AG09309 (cell line): ENCODE results near the gene WDR54.
"Not testable (repeated sequence)": the region's sequence is repeated elsewhere in the genome, so short reads cannot be mapped to it uniquely, and the experiment has no call there.

ENCODE experiments used
- DNase-seq: peaks from one replicate; pipeline ENCODE4 v3.0.0-alpha.2; 2010; ENCODE audit warnings: low read depth
- H3K4me3 ChIP-seq: 2 replicates; pipeline ENCODE4 v1.5.1; 2011; ENCODE audit warnings: mild to moderate bottlenecking, low read depth, low read length, moderate library complexity; ENCODE audit not compliant: control insufficient read depth
- TF ChIP-seq, protein P1 (sequence below): IDR thresholded peaks from 2 replicates; pipeline ENCODE4 v1.5.1; 2011; ENCODE audit warnings: mild to moderate bottlenecking, low read depth, low read length, inconsistent platforms; ENCODE audit not compliant: insufficient read depth, control insufficient read depth; ENCODE audit errors: missing control alignments

Gene WDR54

DNA sequence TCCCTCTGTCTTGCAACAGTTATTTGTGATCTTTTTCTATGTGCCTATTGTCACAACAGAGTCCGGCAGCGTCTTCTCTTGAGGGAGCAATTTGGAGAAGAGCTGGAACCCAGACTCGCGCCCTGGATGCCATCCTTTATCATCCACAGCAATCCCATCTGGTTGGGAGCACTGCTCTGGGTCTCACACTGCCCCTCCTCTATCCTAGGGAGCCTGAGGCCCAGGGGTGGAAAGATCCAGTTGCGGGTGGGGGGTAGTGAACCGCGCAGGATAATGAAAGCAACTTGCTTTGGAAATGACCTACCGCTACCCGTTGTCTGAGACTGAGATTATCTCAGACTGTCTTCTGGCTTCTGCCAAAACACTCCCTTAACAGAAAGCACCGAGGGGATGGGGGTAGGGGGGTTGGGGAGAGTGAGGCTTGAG is 37.4 kb downstream of the WDR54 start:
- peak overlapping the region; percentile 75 for H3K4me3 ChIP-seq
- DNase-seq, result no peak
- TF ChIP-seq, protein P1, sequence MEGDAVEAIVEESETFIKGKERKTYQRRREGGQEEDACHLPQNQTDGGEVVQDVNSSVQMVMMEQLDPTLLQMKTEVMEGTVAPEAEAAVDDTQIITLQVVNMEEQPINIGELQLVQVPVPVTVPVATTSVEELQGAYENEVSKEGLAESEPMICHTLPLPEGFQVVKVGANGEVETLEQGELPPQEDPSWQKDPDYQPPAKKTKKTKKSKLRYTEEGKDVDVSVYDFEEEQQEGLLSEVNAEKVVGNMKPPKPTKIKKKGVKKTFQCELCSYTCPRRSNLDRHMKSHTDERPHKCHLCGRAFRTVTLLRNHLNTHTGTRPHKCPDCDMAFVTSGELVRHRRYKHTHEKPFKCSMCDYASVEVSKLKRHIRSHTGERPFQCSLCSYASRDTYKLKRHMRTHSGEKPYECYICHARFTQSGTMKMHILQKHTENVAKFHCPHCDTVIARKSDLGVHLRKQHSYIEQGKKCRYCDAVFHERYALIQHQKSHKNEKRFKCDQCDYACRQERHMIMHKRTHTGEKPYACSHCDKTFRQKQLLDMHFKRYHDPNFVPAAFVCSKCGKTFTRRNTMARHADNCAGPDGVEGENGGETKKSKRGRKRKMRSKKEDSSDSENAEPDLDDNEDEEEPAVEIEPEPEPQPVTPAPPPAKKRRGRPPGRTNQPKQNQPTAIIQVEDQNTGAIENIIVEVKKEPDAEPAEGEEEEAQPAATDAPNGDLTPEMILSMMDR, result no peak

DNA sequence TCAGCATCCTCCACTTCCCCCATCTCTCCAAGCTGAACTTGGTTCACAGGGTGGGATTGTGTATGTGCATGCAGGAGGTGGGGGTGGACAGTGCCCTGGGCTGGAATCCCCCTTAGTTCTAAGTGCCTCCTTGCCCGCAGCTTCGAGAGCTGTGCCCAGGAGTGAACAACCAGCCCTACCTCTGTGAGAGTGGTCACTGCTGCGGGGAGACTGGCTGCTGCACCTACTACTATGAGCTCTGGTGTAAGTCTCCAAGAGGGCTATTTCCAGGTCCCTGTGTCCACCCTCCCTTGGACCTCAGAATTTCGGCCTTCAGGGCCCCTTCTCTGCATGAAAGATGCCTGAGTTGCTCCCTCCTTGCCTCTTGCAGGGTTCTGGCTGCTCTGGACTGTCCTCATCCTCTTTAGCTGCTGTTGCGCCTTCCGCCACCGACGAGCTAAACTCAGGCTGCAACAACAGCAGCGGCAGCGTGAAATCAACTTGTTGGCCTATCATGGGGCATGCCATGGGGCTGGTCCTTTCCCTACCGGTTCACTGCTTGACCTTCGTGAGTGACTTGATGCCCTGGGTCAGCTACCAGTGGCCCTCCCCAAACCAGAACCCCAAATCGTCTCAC is 38.1 kb downstream of the WDR54 start:
- peak overlapping the region; percentile 32 for H3K4me3 ChIP-seq
- not testable (repeated sequence) for DNase-seq

DNA sequence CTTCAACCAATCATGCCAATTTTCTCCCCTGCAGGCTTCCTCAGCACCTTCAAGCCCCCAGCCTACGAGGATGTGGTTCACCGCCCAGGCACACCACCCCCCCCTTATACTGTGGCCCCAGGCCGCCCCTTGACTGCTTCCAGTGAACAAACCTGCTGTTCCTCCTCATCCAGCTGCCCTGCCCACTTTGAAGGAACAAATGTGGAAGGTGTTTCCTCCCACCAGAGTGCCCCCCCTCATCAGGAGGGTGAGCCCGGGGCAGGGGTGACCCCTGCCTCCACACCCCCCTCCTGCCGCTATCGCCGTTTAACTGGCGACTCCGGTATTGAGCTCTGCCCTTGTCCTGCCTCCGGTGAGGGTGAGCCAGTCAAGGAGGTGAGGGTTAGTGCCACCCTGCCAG is 38.7 kb downstream of the WDR54 start:
- not testable (repeated sequence) for DNase-seq, H3K4me3 ChIP-seq

GRCh38 chr2:74461187-74462053 is 39.9 kb downstream of the WDR54 start:
- no peak for DNase-seq
- H3K4me3 ChIP-seq, result no peak overlapping the region
- TF ChIP-seq, protein P1, result no peak

DNA sequence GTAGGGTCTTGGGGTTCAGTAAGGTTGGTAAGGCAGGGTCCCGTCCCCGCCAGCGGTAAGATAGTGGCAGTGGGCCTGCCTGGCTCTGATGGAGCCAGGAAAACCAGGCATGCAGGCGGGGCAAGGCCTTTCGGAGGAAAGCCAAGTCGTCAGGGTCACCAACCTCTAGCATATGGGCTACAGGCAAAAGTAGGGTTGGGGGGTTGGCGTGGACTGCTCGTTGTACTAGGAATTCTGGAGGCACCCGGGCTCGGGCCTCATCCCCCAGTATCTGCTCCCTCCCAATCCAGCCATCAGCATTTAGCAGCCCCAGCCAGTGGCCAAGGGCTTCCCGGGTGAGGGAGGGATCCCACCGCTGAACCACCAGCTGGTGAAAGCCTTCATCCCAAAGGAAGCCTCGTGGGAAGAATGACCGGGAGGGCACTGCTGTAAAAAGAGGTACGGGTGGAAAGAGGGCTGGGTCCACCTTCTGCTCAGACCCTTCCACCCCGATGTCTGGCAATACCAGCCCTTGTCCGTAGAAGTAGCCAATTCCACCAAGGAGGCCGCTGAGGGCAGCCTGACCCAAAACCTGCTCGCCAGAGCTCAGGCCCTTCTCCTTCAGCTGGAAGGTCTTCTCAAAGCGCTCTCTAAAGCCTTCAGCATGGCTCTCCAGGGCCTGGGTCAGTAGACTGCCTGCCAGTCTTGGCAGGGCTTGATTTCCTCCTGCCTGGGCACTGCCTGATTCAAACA is 40.7 kb downstream of the WDR54 start:
- H3K4me3 ChIP-seq, result no peak overlapping the region
- no peak for DNase-seq
- TF ChIP-seq, protein P1, result no peak

DNA sequence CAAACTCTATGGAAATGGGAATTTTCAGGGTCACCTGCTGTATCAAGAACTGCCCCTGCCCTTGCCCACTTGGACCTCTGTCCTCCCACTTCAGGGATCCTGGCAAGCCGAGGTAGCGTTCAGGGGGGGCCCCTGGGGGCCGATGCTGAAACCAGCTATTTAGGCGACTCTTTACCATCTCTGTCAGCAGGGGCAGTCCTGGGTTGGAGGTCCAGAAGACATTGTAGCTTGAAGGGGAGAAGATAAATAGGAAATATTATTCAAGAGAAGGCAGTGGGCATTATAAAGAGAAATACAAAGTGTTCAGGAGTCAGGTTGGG is 41.2 kb downstream of the WDR54 start:
- TF ChIP-seq, protein P1, result no peak
- no peak for DNase-seq
- H3K4me3 ChIP-seq, result no peak overlapping the region

GRCh38 chr2:74464406-74464805 is 42.9 kb downstream of the WDR54 start:
- peak overlapping the region; percentile 89 for H3K4me3 ChIP-seq
- TF ChIP-seq, protein P1, result no peak
- DNase-seq, result no peak

GRCh38 chr2:74470742-74471141 is 49.2 kb downstream of the WDR54 start:
- DNase-seq, H3K4me3 ChIP-seq: not testable (repeated sequence)
